Measurements from ENCODE around the gene CELSR1. TPM values are rescaled to one million over a fixed set of nuclear protein-coding genes. Genes with fewer than 3 reads are reported as not detected.

The CELSR1 gene
- total RNA-seq, 2 donors from 2014 or later = 24.2 to 38.2 TPM

GRCh38 chr22:46428602-46429324 is 108.7 kb downstream of the CELSR1 start:
- Histone ChIP-seq H3K4me3 (no peak overlapping the region), H3K27me3 (replicated peaks; ENCODE audit: insufficient read depth) (no peaks in the 10 kb centered on the region), H3K36me3 (no peaks in the 10 kb centered on the region), H3K9me3 (no peaks in the 10 kb centered on the region), H3K27ac (peak overlapping the region in 1 of 2 donors; percentile 72), H3K4me1 (replicated peaks) (peaks cover 7% of the 10 kb centered on the region)
- DNase-seq (ENCODE audit: low spot score) = no peak
- 59% methylated on average over 16 of the region's 24 CpGs for WGBS
- intact Hi-C loops (cut with DNase I) = no loop called here
- TF ChIP-seq POLR2AphosphoS5 (IDR thresholded peaks at IDR 0.05) = no peak
- TF ChIP-seq POLR2A (IDR thresholded peaks at IDR 0.05) = no peak
- TF ChIP-seq CTCF (IDR thresholded peaks at IDR 0.05) = no peak

GRCh38 chr22:46428171-46428570 is 109.2 kb downstream of the CELSR1 start:
- 96% methylated on average over 18 of the region's 18 CpGs for WGBS
- intact Hi-C loops (cut with DNase I) = no loop called here
- H3K27ac ChIP-seq = no peak overlapping the region
- no peaks in the 10 kb centered on the region for H3K36me3 ChIP-seq
- no peak for DNase-seq (ENCODE audit: low spot score)
- H3K27me3 ChIP-seq (replicated peaks; ENCODE audit: insufficient read depth) = no peaks in the 10 kb centered on the region
- no peak overlapping the region for H3K4me3 ChIP-seq
- peaks cover 7% of the 10 kb centered on the region for H3K4me1 ChIP-seq (replicated peaks)
- TF ChIP-seq CTCF (IDR thresholded peaks at IDR 0.05) = no peak
- TF ChIP-seq POLR2A (IDR thresholded peaks at IDR 0.05) = no peak
- no peak for TF ChIP-seq POLR2AphosphoS5 (IDR thresholded peaks at IDR 0.05)
- no peaks in the 10 kb centered on the region for H3K9me3 ChIP-seq

- Histone ChIP-seq H3K36me3 (no peaks in the 10 kb centered on the region), H3K27ac (no peak overlapping the region), H3K9me3 (no peaks in the 10 kb centered on the region), H3K4me3 (no peak overlapping the region), H3K4me1 (replicated peaks) (peaks cover 6% of the 10 kb centered on the region), H3K27me3 (replicated peaks; ENCODE audit: insufficient read depth) (no peaks in the 10 kb centered on the region)
- 57% methylated on average over 3 of the region's 3 CpGs for WGBS
- intact Hi-C loops (cut with DNase I) = no loop called here
- no peak for DNase-seq (ENCODE audit: low spot score)
- TF ChIP-seq CTCF (IDR thresholded peaks at IDR 0.05) = no peak
- TF ChIP-seq POLR2A (IDR thresholded peaks at IDR 0.05) = no peak
- TF ChIP-seq POLR2AphosphoS5 (IDR thresholded peaks at IDR 0.05) = no peak
Observed at GRCh38 chr22:46425016-46425415, 112.4 kb downstream of the CELSR1 start.

- intact Hi-C loops (cut with DNase I) = no loop called here
- WGBS = 83% methylated on average over 5 of the region's 5 CpGs
- H3K27ac ChIP-seq = no peak overlapping the region
Observed at GRCh38 chr22:46424496-46424895, 112.9 kb downstream of the CELSR1 start.

More at GRCh38 chr22:46424496-46424895, 112.9 kb downstream of the CELSR1 start:
- TF ChIP-seq POLR2AphosphoS5 (IDR thresholded peaks at IDR 0.05) (no peak), POLR2A (IDR thresholded peaks at IDR 0.05) (no peak), CTCF (IDR thresholded peaks at IDR 0.05) (no peak)
- Histone ChIP-seq H3K27me3 (replicated peaks; ENCODE audit: insufficient read depth) (no peaks in the 10 kb centered on the region), H3K4me3 (no peak overlapping the region), H3K4me1 (replicated peaks) (peaks cover under 1% of the 10 kb centered on the region), H3K9me3 (no peaks in the 10 kb centered on the region), H3K36me3 (no peaks in the 10 kb centered on the region)
- no peak for DNase-seq (ENCODE audit: low spot score)
